ENCODE data around the gene PARVG. TPM values are rescaled to one million over a fixed set of nuclear protein-coding genes. Genes with fewer than 3 reads are reported as not detected.

PARVG gene
- total RNA-seq, 1 donor from 2014 or later: 0.23 TPM

DNA sequence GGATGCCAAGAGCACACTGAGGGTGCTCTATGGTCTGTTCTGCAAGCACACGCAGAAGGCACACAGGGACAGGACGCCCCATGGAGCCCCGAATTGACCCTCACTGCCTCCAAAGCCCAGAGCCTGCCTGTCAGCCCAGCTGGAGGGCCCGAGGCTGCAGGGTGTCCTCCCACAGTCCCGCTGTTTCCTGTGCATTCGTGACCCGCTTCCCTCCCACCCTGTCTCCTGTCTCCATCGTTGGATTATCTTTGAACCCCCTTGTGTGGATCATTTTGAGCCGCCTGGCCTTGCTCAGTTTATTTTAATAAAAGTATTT lies 25.6 kb downstream of the PARVG start:
- H3K4me3 Mint-ChIP-seq (ENCODE audit: unreplicated experiment): no peak overlapping the region
- no peaks in the 10 kb centered on the region for H3K36me3 ChIP-seq (ENCODE audit: insufficient read depth, low read length)
- H3K9me3 ChIP-seq (ENCODE audit: insufficient read depth, low read depth, low read length): peaks cover 3% of the 10 kb centered on the region
- no peak overlapping the region for H2AFZ ChIP-seq (ENCODE audit: low read depth, low read length)
- H3K4me1 Mint-ChIP-seq (ENCODE audit: low read depth, unreplicated experiment): peaks cover 13% of the 10 kb centered on the region
- peaks cover 4% of the 10 kb centered on the region for H3K9me3 Mint-ChIP-seq (ENCODE audit: unreplicated experiment)
- H3K27me3 ChIP-seq (ENCODE audit: insufficient read depth, low read length): peaks cover 3% of the 10 kb centered on the region
- DNase-seq (ENCODE audit: low read depth): no peak
- no peak overlapping the region for H3K9ac ChIP-seq (ENCODE audit: low read length)
- H3K27ac Mint-ChIP-seq (ENCODE audit: unreplicated experiment): no peak overlapping the region
- no peaks in the 10 kb centered on the region for H4K20me1 ChIP-seq (ENCODE audit: insufficient read depth, low read length)
- no peak overlapping the region for H3K27ac ChIP-seq (ENCODE audit: low read depth, low read length)
- TF ChIP-seq, protein P1, sequence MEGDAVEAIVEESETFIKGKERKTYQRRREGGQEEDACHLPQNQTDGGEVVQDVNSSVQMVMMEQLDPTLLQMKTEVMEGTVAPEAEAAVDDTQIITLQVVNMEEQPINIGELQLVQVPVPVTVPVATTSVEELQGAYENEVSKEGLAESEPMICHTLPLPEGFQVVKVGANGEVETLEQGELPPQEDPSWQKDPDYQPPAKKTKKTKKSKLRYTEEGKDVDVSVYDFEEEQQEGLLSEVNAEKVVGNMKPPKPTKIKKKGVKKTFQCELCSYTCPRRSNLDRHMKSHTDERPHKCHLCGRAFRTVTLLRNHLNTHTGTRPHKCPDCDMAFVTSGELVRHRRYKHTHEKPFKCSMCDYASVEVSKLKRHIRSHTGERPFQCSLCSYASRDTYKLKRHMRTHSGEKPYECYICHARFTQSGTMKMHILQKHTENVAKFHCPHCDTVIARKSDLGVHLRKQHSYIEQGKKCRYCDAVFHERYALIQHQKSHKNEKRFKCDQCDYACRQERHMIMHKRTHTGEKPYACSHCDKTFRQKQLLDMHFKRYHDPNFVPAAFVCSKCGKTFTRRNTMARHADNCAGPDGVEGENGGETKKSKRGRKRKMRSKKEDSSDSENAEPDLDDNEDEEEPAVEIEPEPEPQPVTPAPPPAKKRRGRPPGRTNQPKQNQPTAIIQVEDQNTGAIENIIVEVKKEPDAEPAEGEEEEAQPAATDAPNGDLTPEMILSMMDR (IDR thresholded peaks at IDR 0.05; ENCODE audit: insufficient read depth, low read depth, low read length): no peak
- no peak for TF ChIP-seq EZH2 (IDR thresholded peaks at IDR 0.05; ENCODE audit: insufficient read depth, low read length)
- FAIRE-seq: no peak
- H3K36me3 Mint-ChIP-seq (ENCODE audit: low read depth, unreplicated experiment): no peaks in the 10 kb centered on the region
- no peaks in the 10 kb centered on the region for H3K79me2 ChIP-seq (ENCODE audit: insufficient read depth, low read length)
- no peak overlapping the region for H3K4me2 ChIP-seq (ENCODE audit: low read length)
- H3K4me1 ChIP-seq (ENCODE audit: insufficient read depth, low read length): peaks cover 6% of the 10 kb centered on the region
- H3K27me3 Mint-ChIP-seq (ENCODE audit: low read depth, unreplicated experiment): peaks cover 26% of the 10 kb centered on the region
- no peak overlapping the region for H3K4me3 ChIP-seq (ENCODE audit: insufficient read depth, low read depth, low read length)

DNA sequence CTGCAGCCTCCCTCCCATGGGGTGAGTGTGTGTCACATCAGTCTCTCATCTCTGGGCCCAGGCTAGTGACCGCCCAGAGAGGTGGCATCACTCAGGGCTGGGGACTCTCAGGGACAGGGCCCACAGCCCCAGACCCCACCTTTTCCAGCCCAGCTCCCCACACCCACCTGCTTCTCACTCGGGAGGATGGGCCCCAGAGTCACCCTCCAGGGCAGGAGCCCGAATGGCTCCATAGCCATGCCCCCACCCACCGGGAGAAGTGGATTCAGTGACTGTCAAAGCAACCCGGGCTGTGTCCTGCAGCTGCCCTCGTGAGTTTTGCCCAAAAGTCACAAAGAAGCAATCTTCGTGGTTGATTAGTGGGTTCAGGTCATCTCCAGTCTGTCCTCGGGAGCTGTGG lies 26.0 kb downstream of the PARVG start:
- H3K36me3 Mint-ChIP-seq (ENCODE audit: low read depth, unreplicated experiment): no peaks in the 10 kb centered on the region
- Histone ChIP-seq H3K4me2 (ENCODE audit: low read length) (no peak overlapping the region), H3K4me3 (ENCODE audit: insufficient read depth, low read depth, low read length) (no peak overlapping the region), H4K20me1 (ENCODE audit: insufficient read depth, low read length) (no peaks in the 10 kb centered on the region), H3K9me3 (ENCODE audit: insufficient read depth, low read depth, low read length) (peaks cover 3% of the 10 kb centered on the region), H3K79me2 (ENCODE audit: insufficient read depth, low read length) (no peaks in the 10 kb centered on the region), H3K27me3 (ENCODE audit: insufficient read depth, low read length) (peaks cover 3% of the 10 kb centered on the region), H3K4me1 (ENCODE audit: insufficient read depth, low read length) (peaks cover 6% of the 10 kb centered on the region), H3K9ac (ENCODE audit: low read length) (no peak overlapping the region), H2AFZ (ENCODE audit: low read depth, low read length) (no peak overlapping the region), H3K27ac (ENCODE audit: low read depth, low read length) (no peak overlapping the region), H3K36me3 (ENCODE audit: insufficient read depth, low read length) (no peaks in the 10 kb centered on the region)
- no peak overlapping the region for H3K27ac Mint-ChIP-seq (ENCODE audit: unreplicated experiment)
- TF ChIP-seq, protein P1 (IDR thresholded peaks at IDR 0.05; ENCODE audit: insufficient read depth, low read depth, low read length): no peak
- no peak for TF ChIP-seq EZH2 (IDR thresholded peaks at IDR 0.05; ENCODE audit: insufficient read depth, low read length)
- FAIRE-seq (no peak), DNase-seq (ENCODE audit: low read depth) (no peak)
- H3K9me3 Mint-ChIP-seq (ENCODE audit: unreplicated experiment): peaks cover 4% of the 10 kb centered on the region
- peaks cover 30% of the 10 kb centered on the region for H3K27me3 Mint-ChIP-seq (ENCODE audit: low read depth, unreplicated experiment)
- H3K4me1 Mint-ChIP-seq (ENCODE audit: low read depth, unreplicated experiment): peaks cover 13% of the 10 kb centered on the region
- no peak overlapping the region for H3K4me3 Mint-ChIP-seq (ENCODE audit: unreplicated experiment)

DNA sequence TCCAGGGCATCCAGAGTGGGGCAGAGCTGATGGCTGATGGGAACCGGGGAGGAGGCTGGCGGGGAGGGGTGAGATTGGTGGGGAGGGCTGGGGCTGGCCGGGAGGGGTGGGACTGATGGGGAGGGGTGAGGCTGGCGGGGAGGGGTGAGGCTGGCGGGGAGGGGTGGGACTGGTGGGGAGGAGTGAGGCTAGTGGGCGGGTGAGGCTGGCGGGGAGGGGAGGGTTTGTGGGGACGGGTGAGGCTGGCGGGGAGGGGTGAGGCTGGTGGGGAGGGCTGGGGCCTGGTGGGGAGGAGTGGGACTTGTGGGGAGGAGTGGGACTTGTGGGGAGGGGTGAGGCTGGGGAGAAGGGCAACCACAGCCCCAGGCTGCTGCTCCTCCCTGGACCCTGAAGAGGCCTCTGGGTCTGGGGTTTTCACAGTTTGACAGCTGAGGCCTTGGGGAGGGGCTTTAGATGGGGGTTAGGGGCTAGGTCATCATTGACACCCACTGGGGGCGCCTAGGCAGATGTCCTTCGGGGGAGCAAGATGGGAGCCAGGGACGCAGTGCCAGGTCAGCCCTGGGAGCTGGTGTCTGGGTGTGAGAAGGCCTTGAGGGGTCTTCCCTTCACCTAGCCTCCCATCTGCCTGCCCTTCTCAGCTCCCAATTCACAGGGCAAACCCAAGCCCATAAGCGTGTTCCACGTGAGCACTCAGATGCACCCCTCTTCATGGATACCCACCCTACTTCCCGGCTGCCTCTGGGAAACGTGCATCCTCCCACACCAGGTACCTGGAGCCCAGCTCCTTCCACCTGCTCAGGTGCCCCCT lies 26.7 kb downstream of the PARVG start:
- H2AFZ ChIP-seq (ENCODE audit: low read depth, low read length): no peak overlapping the region
- no peak overlapping the region for H3K4me3 Mint-ChIP-seq (ENCODE audit: unreplicated experiment)
- peaks cover 33% of the 10 kb centered on the region for H3K27me3 Mint-ChIP-seq (ENCODE audit: low read depth, unreplicated experiment)
- peaks cover 6% of the 10 kb centered on the region for H3K4me1 Mint-ChIP-seq (ENCODE audit: low read depth, unreplicated experiment)
- TF ChIP-seq, protein P1 (IDR thresholded peaks at IDR 0.05; ENCODE audit: insufficient read depth, low read depth, low read length): no peak
- no peak for TF ChIP-seq EZH2 (IDR thresholded peaks at IDR 0.05; ENCODE audit: insufficient read depth, low read length)
- H3K36me3 Mint-ChIP-seq (ENCODE audit: low read depth, unreplicated experiment): no peaks in the 10 kb centered on the region
- FAIRE-seq (no peak), DNase-seq (ENCODE audit: low read depth) (no peak)
- peaks cover 4% of the 10 kb centered on the region for H3K9me3 Mint-ChIP-seq (ENCODE audit: unreplicated experiment)
- no peaks in the 10 kb centered on the region for H4K20me1 ChIP-seq (ENCODE audit: insufficient read depth, low read length)
- no peaks in the 10 kb centered on the region for H3K4me1 ChIP-seq (ENCODE audit: insufficient read depth, low read length)
- H3K79me2 ChIP-seq (ENCODE audit: insufficient read depth, low read length): no peaks in the 10 kb centered on the region
- H3K27me3 ChIP-seq (ENCODE audit: insufficient read depth, low read length): peaks cover 3% of the 10 kb centered on the region
- no peak overlapping the region for H3K9ac ChIP-seq (ENCODE audit: low read length)
- H3K4me3 ChIP-seq (ENCODE audit: insufficient read depth, low read depth, low read length): no peak overlapping the region
- H3K27ac ChIP-seq (ENCODE audit: low read depth, low read length): no peak overlapping the region
- no peak overlapping the region for H3K4me2 ChIP-seq (ENCODE audit: low read length)
- H3K36me3 ChIP-seq (ENCODE audit: insufficient read depth, low read length): no peaks in the 10 kb centered on the region
- no peak overlapping the region for H3K27ac Mint-ChIP-seq (ENCODE audit: unreplicated experiment)
- H3K9me3 ChIP-seq (ENCODE audit: insufficient read depth, low read depth, low read length): peaks cover 3% of the 10 kb centered on the region
